GM15510 (cell line): Measurements from ENCODE around the gene PLK3.

Experiments used
- POLR2A ChIP-seq: IDR thresholded peaks from 3 replicates; pipeline ENCODE4 v1.6.1; 2011; ENCODE audit warnings: borderline replicate concordance; ENCODE audit not compliant: insufficient read length; ENCODE audit errors: extremely low read depth

The PLK3 gene

DNA sequence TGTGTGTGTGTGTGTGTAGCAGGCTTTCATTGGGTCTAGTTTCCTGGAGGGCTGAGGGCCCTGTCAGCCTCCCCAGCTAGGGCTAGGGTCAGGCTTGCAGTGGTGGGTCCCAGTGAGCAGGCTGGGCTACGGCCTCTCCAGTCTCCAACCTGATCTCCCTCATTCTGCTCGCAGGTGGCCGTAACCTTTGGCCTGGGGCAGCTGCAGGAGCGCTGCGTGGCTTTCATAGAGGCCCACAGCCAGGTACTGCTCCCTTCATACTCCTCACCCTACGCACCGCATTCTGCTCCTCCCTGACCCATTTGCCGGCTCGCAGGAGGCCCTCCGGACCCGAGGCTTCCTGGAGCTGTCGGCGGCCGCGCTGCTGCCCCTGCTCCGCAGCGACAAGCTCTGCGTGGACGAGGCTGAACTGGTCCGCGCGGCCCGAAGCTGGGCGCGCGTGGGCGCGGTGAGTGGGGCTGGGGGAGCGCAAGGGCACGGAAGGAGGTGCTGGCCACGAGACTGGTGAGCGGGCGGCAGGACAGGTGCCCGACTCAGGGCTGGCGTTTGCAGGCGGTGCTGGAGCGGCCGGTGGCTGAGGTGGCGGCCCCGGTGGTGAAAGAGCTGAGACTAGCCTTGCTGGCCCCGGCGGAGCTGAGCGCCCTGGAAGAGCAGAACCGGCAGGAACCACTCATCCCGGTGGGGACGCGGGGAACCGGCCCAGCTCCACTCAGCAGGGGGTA is 12.8 kb downstream of the PLK3 start:
- no peak for TF ChIP-seq POLR2A

- TF ChIP-seq POLR2A: no peak
Observed at GRCh38 chr1:44817307-44817706, 17.1 kb downstream of the PLK3 start.

GRCh38 chr1:44817771-44818495 is 17.8 kb downstream of the PLK3 start:
- TF ChIP-seq POLR2A: no peak

- no peak for TF ChIP-seq POLR2A
Observed at GRCh38 chr1:44819196-44819607, 19.0 kb downstream of the PLK3 start.

DNA sequence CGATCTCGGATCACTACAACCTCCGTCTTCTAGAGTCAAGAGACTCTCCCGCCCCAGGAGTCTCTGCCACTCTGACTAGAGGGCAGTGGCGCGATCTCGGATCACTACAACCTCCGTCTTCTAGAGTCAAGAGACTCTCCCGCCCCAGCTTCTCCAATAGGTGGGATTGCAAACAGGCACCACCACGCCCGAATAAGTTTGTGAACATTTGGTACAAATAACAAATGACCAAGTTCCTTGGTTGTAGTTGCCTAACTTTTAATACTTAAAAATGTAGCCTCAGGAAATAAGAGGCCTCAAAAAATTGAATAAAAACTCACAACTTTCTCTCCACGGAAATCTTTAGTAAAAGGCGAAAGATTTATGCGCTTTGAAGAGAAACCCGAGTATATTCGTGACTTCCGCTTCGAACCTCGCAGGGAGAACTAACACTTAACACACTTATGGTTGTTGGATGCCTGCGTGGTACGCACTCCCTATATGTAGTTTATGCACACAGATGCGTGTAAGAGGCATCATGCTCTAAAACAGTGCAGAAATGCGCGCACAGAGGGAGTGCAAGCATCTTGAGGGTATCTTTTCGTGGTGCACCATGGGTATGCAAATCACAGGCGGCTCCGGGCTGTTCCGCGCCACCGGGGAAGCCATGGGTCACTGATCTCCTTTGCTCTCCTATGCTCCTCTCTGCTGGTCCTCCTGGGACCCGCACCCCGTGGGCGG is 19.6 kb downstream of the PLK3 start:
- TF ChIP-seq POLR2A: peak; percentile 99

DNA sequence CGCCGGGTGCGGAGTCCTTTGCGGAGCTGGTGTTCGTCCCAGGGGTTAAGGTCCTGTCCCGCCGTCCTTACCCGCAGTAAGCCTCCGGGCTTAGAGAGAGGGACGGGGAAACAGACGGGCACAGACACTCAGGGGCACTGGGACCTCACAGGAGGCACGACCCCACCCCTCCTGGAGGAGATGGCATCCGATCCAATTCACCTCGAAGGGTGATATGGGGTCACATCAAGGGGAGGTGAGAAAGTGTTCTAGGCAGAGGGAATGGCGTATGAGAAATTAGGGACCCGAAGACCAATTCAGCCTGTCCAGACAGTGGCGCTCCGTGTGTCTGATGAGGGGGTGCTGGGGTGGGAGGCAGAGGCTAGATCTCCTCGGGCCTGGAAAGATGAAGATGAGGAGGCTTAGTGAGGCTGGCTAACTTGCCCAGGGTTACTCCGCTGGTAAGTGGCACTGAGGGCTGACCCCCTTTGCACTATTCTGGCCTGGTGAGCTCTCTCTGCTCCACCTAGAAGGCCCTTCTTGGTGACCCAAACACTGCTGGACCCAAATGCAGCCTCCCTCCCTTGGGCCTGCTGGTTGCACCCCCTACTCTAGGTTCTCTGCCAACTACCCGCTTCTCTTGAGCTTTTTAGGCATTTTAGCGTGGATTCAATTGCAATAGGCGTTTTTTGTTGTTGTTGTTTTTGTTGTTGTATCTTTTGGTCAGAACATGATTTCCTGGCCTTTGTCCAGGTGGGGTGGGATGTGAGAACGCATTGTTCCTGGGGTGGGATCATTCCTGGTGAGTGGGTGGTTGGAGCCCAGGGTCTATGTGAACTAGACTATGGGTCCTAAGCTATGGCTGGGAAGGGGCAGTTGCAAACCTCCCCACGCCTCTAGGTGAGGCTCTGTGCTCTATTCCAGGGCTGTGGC is 20.4 kb downstream of the PLK3 start:
- TF ChIP-seq POLR2A: no peak

DNA sequence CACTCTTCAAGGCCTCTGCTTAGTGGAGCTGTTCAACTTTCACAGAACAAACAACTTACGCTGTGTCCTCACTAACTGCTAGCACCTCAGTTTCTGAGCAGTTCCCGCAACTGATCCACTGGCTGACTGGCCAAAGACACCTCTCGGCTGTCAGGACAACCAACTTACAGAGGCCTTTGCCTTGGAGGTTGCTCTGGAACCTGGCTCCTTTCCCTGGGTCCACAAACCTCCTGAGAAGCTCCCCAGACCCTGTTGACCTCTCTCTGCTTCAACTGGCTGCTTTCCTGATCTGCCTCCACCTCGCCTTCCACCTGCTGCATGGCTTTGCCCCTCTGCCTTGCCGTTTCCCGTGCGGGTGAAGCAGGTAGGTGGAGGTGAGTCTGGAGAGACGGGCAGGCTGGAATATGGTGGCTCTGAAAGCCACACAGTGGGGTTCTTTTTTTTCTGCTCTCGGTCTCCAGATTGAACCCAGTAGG is 21.1 kb downstream of the PLK3 start:
- no peak for TF ChIP-seq POLR2A

DNA sequence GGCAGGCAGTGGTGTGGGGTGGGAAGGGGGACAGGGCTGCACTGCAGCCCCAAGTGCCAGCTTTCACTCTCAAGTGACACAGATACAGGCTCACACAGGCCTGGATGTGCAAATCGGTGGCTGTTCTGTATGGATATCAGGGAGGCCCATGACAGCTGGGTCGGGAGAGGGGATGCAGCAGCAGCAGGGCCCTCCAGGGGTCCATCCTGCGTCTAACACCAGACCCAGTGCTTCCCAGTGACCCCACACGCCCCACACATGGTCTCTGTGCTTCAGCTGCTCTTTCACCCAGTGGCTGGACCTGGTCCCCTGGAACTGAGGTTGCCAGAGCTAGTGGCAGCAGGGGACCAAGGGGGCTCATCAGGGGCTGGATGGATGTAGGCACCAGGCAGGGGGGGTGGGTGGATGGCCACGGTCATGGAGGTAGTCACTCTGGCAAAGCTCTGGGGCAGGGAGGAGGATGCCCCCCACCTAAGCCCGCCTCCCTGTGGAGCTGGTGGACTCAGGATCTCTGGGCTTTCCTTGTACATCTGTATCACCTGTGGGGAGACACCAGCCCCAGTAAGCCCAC is 22.0 kb downstream of the PLK3 start:
- no peak for TF ChIP-seq POLR2A

- TF ChIP-seq POLR2A: no peak
Observed at GRCh38 chr1:44822981-44823451, 22.8 kb downstream of the PLK3 start.

GRCh38 chr1:44826375-44827196 is 26.4 kb downstream of the PLK3 start:
- TF ChIP-seq POLR2A: no peak

GRCh38 chr1:44827197-44828002 is 27.2 kb downstream of the PLK3 start:
- no peak for TF ChIP-seq POLR2A

GRCh38 chr1:44828003-44828651 is 27.9 kb downstream of the PLK3 start:
- TF ChIP-seq POLR2A: no peak
